HL-60 (cell line): ENCODE results near the gene DBNDD2.
A peak's percentile ranks its signal among the peaks of the same experiment; 100 is the strongest.

Experiments used
- DNase-seq, 2 experiments: peaks; one replicate each; pipeline ENCODE4 v3.0.0-alpha.2; 2010 to 2020; ENCODE audit warnings: low read depth in 1 of 2, low spot score in 1 of 2
- H3K27ac ChIP-seq: fragments of 250-450 bp; sonication (Bioruptor Pico); replicated peaks from 2 replicates; pipeline ENCODE4 v1.5.1; 2020; ENCODE audit warnings: mild to moderate bottlenecking, moderate library complexity
- H3K27me3 ChIP-seq: fragments of 250-450 bp; sonication (Bioruptor Pico); 2 replicates; pipeline ENCODE4 v1.5.1; 2021; ENCODE audit warnings: mild to moderate bottlenecking, moderate library complexity; ENCODE audit not compliant: insufficient read depth, poor library complexity, severe bottlenecking
- H3K4me3 ChIP-seq: replicated peaks from 2 replicates; pipeline ENCODE4 v1.5.1; 2011; ENCODE audit warnings: mild to moderate bottlenecking, control low read depth, low read length; ENCODE audit not compliant: insufficient read depth
- CTCF ChIP-seq: IDR thresholded peaks from one replicate; pipeline ENCODE4 v1.5.1; 2011; ENCODE audit warnings: low read length, control low read depth, inconsistent platforms; ENCODE audit not compliant: insufficient read depth
- GABPA ChIP-seq: IDR thresholded peaks from 2 replicates; pipeline ENCODE4 v1.6.1; 2012; ENCODE audit warnings: low read depth
- POLR2AphosphoS5 ChIP-seq: IDR thresholded peaks from 2 replicates; pipeline ENCODE4 v1.6.1; 2012; ENCODE audit warnings: low read depth
- SPI1 ChIP-seq: IDR thresholded peaks from 2 replicates; pipeline ENCODE4 v1.6.1; 2012; ENCODE audit warnings: low read depth, mild to moderate bottlenecking, borderline replicate concordance
- TF ChIP-seq, protein P1 (sequence below): IDR thresholded peaks from 2 replicates; pipeline ENCODE4 v1.6.1; 2012; ENCODE audit warnings: low read depth; ENCODE audit not compliant: insufficient replicate concordance

The DBNDD2 gene

GRCh38 chr20:45361793-45362192 is 46.3 kb upstream of the DBNDD2 start:
- TF ChIP-seq GABPA (no peak), SPI1 (peak; percentile 88)
- Histone ChIP-seq H3K27me3 (no peaks in the 10 kb centered on the region), H3K27ac (peak overlapping the region; percentile 86), H3K4me3 (no peak overlapping the region)
- peak in 1 of 2 experiments; percentile 40 for DNase-seq

GRCh38 chr20:45362804-45363610 is 45.1 kb upstream of the DBNDD2 start, which contains the start of gene SYS1:
TSS of gene SYS1 (plus strand) at chr20:45363156. CDS start at chr20:45363532, 376 bp downstream.
- peak; percentile 72 for TF ChIP-seq CTCF
- TF ChIP-seq GABPA, result peak; percentile 55
- TF ChIP-seq POLR2AphosphoS5, result peak; percentile 82
- peak; percentile 78; the same call in 1 of the 2 replicates for TF ChIP-seq SPI1
- TF ChIP-seq, protein P1, sequence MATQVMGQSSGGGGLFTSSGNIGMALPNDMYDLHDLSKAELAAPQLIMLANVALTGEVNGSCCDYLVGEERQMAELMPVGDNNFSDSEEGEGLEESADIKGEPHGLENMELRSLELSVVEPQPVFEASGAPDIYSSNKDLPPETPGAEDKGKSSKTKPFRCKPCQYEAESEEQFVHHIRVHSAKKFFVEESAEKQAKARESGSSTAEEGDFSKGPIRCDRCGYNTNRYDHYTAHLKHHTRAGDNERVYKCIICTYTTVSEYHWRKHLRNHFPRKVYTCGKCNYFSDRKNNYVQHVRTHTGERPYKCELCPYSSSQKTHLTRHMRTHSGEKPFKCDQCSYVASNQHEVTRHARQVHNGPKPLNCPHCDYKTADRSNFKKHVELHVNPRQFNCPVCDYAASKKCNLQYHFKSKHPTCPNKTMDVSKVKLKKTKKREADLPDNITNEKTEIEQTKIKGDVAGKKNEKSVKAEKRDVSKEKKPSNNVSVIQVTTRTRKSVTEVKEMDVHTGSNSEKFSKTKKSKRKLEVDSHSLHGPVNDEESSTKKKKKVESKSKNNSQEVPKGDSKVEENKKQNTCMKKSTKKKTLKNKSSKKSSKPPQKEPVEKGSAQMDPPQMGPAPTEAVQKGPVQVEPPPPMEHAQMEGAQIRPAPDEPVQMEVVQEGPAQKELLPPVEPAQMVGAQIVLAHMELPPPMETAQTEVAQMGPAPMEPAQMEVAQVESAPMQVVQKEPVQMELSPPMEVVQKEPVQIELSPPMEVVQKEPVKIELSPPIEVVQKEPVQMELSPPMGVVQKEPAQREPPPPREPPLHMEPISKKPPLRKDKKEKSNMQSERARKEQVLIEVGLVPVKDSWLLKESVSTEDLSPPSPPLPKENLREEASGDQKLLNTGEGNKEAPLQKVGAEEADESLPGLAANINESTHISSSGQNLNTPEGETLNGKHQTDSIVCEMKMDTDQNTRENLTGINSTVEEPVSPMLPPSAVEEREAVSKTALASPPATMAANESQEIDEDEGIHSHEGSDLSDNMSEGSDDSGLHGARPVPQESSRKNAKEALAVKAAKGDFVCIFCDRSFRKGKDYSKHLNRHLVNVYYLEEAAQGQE, result peak; percentile 12
- peak; percentile 95 to 99 for DNase-seq
- Histone ChIP-seq H3K27me3 (no peaks in the 10 kb centered on the region), H3K4me3 (peak within 1 kb of the TSS; percentile 86), H3K27ac (peak within 1 kb of the TSS; percentile 86)

DNA sequence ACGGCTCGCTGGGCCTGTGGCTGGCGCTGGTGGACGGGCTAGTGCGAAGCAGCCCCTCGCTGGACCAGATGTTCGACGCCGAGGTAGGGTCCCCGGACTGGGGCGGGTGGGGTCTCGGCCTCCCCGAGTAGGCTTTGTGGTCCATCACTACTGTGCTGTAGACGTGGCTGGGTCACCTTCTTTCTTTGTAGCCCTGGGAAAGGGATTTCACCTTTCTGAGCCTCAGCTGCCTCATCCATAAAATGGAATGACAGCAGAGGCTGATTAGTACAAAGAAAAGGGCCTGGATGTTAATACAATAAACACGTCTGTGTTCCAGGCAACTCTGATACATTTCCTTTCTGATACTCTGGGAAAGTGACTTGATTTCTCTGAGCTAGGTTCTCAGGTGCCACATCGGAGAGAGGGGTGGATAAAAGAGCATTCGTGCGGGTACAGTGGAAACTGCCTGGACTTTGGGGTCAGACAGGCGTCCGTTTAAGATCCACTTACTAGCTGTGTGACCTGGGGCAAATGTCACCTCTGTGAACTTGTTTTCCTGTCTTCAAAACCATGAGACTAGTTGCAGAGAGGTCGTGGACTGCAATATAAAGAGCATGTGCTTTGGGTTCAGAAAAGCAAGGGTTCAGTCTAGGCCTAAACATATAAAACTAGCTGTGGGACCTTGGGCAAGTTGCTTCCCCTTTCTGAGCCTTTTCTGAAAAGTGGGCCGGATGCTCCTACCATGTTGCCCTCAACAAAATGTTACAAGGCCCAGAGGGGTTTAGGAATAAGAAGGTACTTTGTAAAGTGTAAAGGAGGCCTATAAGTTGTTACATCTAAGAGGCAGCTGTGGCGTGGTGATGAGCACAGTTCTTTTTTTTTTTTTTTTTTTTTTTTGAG is 44.2 kb upstream of the DBNDD2 start:
- TF ChIP-seq GABPA (no peak), SPI1 (no peak), POLR2AphosphoS5 (no peak), CTCF (no peak)
- TF ChIP-seq, protein P1, result no peak
- Histone ChIP-seq H3K4me3 (peak overlapping the region; percentile 86), H3K27me3 (no peaks in the 10 kb centered on the region), H3K27ac (peak overlapping the region; percentile 86)
- no peak for DNase-seq

DNA sequence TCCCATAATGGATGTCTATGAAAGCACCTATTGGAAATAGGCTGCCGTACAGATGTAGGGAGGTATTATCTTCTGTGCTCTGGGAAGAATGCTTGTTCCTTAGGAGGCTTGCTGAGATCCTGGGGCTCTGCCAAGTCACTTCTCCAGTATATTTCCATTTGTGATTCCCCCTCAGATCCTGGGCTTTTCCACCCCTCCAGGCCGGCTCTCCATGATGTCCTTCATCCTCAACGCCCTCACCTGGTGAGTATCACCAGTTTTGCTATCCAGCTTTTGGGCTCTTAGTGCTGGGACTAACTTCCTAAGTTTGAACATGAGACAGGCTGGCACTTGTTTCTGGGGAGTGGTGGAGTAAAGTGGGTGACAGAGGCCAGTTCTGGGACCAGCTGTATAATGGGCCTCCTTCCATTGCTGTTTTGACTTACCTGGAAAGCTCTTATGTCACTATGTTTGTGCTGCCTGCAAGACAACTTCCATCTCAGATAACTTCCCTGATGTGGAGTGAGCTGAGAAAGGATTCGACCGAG is 42.6 kb upstream of the DBNDD2 start:
- no peak overlapping the region for H3K27ac ChIP-seq
- TF ChIP-seq, protein P1, result no peak
- TF ChIP-seq SPI1 (no peak), POLR2AphosphoS5 (no peak), GABPA (no peak), CTCF (no peak)
- no peak overlapping the region for H3K4me3 ChIP-seq
- DNase-seq, result no peak
- H3K27me3 ChIP-seq, result no peaks in the 10 kb centered on the region
